Stimulated activated CD8-positive, alpha-beta memory T cell treated with anti-CD3 and anti-CD28 coated beads, Interleukin-15, amount 100 ng/mL, for 48 hours (primary cell): ENCODE results near the gene OSBPL6.
A peak's percentile ranks its signal among the peaks of the same experiment; 100 is the strongest.
"Not testable (repeated sequence)": the region's sequence is repeated elsewhere in the genome, so short reads cannot be mapped to it uniquely, and the experiment has no call there.

Experiments
- DNase-seq, 2 donors: peaks; one replicate each; pipeline ENCODE4 v3.0.0-alpha.2; 2020; ENCODE audit warnings: low read depth in 2 of 2

OSBPL6 gene

DNA sequence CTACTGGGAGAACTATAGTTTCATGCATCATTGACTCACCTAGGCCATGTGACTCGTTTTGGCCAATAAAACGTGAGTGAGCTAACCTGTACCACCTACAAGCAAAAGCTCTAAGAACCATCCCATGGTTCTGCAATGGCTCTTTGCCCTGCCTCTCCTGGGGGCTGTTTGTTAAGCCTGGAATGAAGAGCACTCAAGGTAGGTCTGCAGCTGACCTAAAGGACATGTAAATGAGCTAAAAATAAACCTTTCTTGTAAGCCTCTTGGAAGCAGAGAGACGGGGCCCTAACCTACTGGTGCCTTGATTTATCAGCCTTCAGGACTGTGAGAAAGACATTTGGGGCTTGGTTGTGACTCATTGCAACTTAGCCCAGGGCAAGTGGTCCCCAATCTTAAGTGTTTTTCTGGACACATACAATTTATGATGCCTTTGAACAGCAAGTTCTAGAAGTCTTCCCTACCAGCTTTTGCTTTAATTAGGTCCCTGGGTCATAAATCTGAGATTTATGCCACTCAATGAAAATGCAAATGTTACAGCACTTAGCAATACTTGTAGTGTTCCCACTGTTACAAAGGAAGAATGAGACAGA is 107.4 kb downstream of the OSBPL6 start:
- DNase-seq: no peak

GRCh38 chr2:178304333-178304732 is 110.0 kb downstream of the OSBPL6 start:
- DNase-seq: no peak

DNA sequence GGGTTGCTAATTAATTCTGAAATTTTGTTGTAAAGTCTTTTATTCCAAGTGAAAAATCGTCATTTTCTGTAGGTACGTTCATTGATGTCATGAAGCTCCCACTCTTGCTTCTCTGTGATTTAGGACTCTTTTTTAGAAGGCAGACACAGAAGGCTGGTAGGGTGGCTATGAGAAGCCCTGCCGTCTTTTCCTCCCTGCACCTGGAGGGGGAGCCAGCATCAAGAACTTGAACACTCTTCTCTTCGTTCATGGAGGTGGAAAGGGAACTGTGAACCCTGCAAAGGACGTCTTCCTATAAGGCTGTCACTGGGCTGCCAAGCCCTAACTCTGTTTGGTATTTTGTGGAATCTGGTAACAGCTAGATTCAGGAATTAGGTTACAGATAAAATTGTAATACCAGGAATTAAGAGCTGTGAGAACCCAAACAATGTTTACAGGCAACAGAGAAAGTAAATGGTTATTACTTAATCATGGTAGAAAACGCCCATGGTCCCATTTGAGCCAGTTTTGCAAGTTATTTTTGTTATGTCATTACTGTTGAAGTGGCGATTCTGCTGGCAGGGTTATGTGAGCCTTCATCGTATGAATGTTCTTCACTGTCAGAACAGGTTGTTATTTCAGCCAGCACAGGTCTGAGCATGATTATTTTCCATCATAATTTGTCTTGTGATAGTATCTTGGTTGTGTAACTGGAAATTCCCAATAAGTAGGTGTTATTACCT is 112.2 kb downstream of the OSBPL6 start:
- DNase-seq: peak in 1 of 2 donors; percentile 1

DNA sequence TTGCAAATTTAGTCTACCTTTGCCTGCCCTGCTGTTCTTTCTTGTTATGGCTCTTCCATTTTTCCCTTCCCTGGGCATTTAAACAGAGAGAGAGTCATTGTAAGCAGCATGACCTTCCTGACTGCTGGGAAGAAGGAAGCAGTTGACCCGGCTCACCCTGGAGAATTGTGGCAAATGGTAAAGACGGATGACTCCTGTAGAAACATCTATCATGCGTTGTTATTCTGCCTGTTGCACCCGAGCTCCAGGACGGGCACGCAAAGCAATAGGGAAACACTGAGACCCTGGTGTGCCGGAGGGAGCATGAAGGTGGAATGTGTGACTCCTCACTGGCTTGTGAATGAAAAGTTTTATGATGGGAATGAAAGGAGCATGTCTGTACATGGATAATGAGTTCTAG is 113.3 kb downstream of the OSBPL6 start:
- no peak for DNase-seq

GRCh38 chr2:178309541-178309940 is 115.2 kb downstream of the OSBPL6 start:
- DNase-seq: no peak

GRCh38 chr2:178315078-178315477 is 120.8 kb downstream of the OSBPL6 start:
- DNase-seq: no peak

DNA sequence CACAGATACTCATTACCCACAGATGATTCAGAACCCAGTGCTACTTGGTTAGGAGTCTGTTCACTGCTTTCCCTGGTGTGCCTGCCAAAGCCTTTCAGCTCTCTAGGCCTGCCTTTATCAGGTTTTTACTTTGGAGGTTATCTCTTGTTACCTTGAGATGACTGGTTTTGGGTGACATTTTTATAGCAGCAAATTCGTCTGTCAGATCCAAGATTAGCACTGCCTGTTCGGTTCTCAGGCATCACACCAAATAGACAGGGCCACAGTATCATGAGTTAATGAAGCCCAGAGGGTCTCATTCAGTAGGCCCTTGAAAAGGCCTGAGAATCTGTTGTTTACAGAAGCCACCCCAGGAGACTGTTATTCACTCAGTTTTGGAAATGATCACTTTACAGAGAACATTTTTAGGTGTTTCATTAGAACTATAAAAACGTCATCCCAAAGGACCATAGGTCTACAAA is 121.2 kb downstream of the OSBPL6 start:
- DNase-seq: no peak

GRCh38 chr2:178317811-178318210 is 123.5 kb downstream of the OSBPL6 start:
- no peak for DNase-seq

GRCh38 chr2:178320011-178320585 is 125.8 kb downstream of the OSBPL6 start:
- DNase-seq: no peak

DNA sequence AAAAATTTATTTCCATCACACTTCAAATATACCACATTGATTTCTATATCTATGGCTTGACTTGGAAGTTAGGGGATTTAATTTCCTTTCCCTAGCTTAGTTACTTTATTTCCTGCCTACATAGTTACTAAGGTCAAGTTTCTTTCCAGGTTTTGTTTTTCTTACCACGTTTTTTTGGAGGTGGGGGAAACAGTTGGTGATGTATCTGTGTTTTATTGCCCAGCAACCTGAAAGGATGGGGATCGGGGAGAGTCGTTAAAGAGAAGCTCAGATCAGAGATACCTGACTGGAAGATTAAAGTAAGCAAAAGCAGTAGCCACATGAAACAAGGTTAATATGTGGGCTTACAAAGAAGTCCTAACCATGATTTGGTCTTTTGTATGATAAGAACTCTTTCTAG is 127.8 kb downstream of the OSBPL6 start:
- DNase-seq: no peak

DNA sequence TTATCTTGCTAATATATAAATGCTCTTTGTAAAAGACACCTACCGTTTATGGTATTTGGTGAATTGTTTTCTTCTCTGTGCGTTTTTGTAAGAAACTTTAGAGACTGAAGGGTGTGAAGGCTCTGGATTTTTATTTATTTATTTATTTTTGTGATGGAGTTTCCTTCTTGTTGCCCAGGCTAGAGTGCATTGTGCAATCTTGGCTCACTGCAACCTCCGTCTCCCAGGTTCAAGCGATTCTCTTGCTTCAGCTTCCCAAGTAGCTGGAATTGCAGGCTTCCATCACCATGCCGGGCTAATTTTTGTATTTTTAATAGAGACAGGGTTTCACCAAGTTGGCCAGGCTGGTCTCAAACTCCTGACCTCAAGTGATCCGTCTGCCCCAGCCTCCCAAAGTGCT is 129.0 kb downstream of the OSBPL6 start:
- DNase-seq: not testable (repeated sequence)

DNA sequence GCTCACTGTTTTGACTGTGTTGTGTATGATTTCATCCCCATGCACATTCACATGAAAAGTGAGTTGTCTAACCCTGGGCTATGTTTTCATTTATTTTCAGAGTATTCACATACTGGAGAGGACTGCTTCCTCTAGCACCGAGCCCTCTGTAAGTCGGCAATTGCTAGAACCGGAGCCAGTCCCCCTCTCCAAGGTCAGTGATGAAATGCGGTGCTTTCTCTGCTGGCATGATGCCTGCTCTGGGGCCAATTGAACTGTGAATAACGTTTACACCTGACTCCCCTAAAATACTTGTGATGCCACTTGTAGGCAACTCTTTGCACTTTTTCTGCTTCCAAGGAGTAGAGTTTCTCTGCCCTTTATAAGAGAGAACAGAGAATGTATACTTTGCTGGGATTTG is 129.8 kb downstream of the OSBPL6 start:
- DNase-seq: no peak

- no peak for DNase-seq
Observed at GRCh38 chr2:178325268-178325667, 131.0 kb downstream of the OSBPL6 start.

- DNase-seq: no peak
Observed at GRCh38 chr2:178327516-178327915, 133.2 kb downstream of the OSBPL6 start.

GRCh38 chr2:178328037-178328436 is 133.7 kb downstream of the OSBPL6 start:
- no peak for DNase-seq

DNA sequence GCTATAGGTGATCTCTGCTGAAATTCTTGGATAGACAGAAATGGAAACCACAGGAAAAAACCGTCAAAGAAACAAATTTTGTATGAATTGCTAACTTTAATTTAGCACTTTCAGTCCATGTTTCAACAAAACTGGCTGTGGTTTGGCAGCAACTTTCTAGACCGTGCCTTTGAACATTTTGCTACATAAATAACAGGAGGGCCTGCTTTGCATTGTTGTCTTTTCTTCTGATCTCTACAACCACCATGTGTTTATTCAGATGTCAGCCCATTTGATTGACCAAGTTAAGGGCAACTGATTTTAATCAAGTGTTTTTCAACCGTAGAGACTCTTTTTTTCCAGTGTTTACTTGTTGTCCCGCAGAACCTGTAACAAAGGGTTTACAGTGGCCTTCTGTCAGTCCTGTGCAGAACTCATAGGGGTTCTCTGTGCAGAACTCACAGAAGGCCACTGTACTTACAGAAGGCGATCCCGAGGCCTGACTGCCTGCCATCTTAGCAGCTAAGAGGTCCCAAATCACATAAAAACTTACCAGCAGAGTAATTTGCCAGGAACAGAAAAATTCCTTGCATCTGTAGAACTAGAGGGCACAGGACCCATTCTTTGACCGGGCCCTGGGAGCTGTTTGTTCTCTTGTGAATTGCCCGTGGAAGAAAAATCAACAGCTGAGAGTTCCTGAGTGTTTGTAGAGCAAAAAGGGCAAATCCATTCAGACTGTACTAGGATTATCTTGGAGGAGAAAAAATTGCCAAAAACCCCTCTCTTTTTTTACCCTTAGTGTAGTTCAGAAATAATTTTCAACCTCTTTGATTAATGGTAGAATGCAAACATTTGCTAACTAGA is 136.1 kb downstream of the OSBPL6 start:
- no peak for DNase-seq

GRCh38 chr2:178331474-178332432 is 137.4 kb downstream of the OSBPL6 start:
- no peak for DNase-seq

DNA sequence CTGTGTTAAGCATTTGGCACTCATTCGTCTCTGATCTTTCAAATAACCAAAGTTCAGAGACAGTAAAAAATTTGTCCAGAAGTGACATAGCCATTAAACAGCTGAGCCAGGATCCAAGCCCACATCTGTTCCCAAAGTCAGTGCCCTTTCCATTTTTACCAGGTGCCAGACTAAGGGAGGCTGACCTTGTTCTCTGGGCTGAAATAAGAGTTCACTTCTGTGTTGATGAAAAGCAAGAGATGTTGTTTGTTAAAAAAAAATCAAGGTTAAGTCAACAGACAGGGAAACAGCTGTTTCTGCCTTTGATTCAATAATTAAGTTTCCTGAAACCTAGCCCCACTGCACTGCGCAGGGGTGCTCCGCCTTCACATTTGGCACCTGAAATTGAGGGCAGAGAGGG is 139.5 kb downstream of the OSBPL6 start:
- no peak for DNase-seq

DNA sequence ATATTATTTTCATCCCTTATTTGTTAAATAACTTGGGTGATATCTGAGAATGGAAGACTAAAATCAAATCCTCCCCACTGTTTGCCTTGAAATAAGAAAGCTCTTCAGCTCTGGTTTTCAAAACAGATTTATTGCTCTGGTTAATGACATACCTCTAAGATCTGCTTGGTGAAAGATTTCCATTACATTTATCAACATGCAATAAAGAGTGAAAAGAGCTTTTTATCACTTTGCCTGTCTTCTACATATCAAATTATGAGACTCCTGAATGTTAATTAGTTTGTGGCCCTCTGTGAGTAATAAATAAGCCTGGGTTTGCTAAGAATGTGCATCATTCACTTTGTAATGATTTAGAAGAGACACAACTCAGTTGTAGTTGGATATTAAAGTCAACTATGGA is 140.9 kb downstream of the OSBPL6 start:
- no peak for DNase-seq

DNA sequence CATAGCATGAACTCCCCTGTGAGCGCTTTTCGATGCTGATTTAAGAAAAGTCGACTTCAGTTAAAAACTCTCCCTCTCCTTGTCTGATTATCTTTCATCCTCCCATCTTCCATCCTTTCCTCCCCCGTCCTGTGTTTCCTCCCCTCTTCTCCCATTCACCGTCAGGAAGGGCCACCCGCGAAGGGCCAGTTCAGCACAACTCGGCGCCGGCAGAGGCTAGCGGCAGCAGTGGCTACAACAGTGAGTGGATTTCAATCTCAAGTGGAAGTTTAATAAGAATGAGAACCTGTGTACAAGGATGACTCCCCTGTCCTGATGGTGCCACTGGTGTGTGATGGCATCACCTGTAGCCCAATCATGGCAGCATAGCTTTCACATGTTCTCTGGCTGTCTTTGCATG is 149.8 kb downstream of the OSBPL6 start:
- no peak for DNase-seq

- no peak for DNase-seq
Observed at GRCh38 chr2:178345951-178346350, 151.6 kb downstream of the OSBPL6 start.
